WTC11 (cell line): Measurements from ENCODE around the gene METAP1. TPM values are rescaled to one million over a fixed set of nuclear protein-coding genes. Genes with fewer than 3 reads are reported as not detected.

Source experiments
- ATAC-seq: fragments of 200-7000 bp; cut with Tn5 transposase; 2 replicates; pipeline ENCODE4 v1.10.0; 2021; ENCODE audit warnings: mild to moderate bottlenecking, moderate library complexity
- CTCF ChIA-PET: fragments of 300-600 bp; sonication (Branson Sonifier 250); formaldehyde crosslinking; loops from one replicate; lab custom pipeline; 2021; ENCODE audit warnings: antibody characterized with exemption; lab: Charles Lee
- POLR2A ChIA-PET: fragments of 350-600 bp; sonication (Branson Sonifier 250); formaldehyde crosslinking; loops from one replicate; lab custom pipeline; 2021; ENCODE audit warnings: antibody characterized with exemption; lab: Charles Lee
- DNase-seq: peaks from one replicate; pipeline ENCODE4 v3.0.0; 2021; ENCODE audit warnings: low spot score
- H3K27ac Mint-ChIP-seq: 2 replicates; pipeline ENCODE4 v1.8.0; 2021; ENCODE audit warnings: mixed read lengths
- H3K27me3 Mint-ChIP-seq: 2 replicates; pipeline ENCODE4 v1.8.0; 2021; ENCODE audit warnings: low read depth, mild to moderate bottlenecking, moderate library complexity, mixed read lengths
- H3K36me3 Mint-ChIP-seq: 2 replicates; pipeline ENCODE4 v1.8.0; 2021; ENCODE audit warnings: mixed read lengths
- H3K4me1 Mint-ChIP-seq: 2 replicates; pipeline ENCODE4 v1.8.0; 2022; ENCODE audit warnings: mixed read lengths
- H3K4me3 Mint-ChIP-seq: 2 replicates; pipeline ENCODE4 v1.8.0; 2021; ENCODE audit warnings: mild to moderate bottlenecking, moderate library complexity, mixed read lengths
- H3K9me3 Mint-ChIP-seq: 2 replicates; pipeline ENCODE4 v1.8.0; 2021; ENCODE audit warnings: mixed read lengths
- ELF4 ChIP-seq: sonication (generic); formaldehyde crosslinking; IDR thresholded peaks from 2 replicates; pipeline ENCODE4 v1.8.1; 2022; ENCODE audit warnings: low read depth, mild to moderate bottlenecking, moderate library complexity, missing genetic modification reagents
- ESRRA ChIP-seq: sonication (generic); formaldehyde crosslinking; IDR thresholded peaks from 2 replicates; pipeline ENCODE4 v1.8.1; 2022; ENCODE audit warnings: mild to moderate bottlenecking, missing genetic modification reagents, borderline replicate concordance
- GABPB1 ChIP-seq: sonication (generic); formaldehyde crosslinking; IDR thresholded peaks from 2 replicates; pipeline ENCODE4 v1.8.1; 2023; ENCODE audit warnings: mild to moderate bottlenecking, missing genetic modification reagents
- GRHL2 ChIP-seq: fragments of 250-450 bp; sonication (Bioruptor Pico); IDR thresholded peaks from 2 replicates; pipeline ENCODE4 v1.8.0; 2022; ENCODE audit warnings: mild to moderate bottlenecking, moderate library complexity; ENCODE audit not compliant: insufficient replicate concordance, severe bottlenecking
- IRF2 ChIP-seq: sonication (generic); formaldehyde crosslinking; IDR thresholded peaks from 2 replicates; pipeline ENCODE4 v1.8.0; 2022; ENCODE audit warnings: low read depth, missing genetic modification reagents, borderline replicate concordance
- SMAD4 ChIP-seq: sonication (generic); formaldehyde crosslinking; IDR thresholded peaks from 2 replicates; pipeline ENCODE4 v1.8.0; 2022; ENCODE audit warnings: mild to moderate bottlenecking, missing genetic modification reagents
- ZNF263 ChIP-seq: sonication (generic); formaldehyde crosslinking; IDR thresholded peaks from 2 replicates; pipeline ENCODE4 v1.8.1; 2022; ENCODE audit warnings: low read depth, mild to moderate bottlenecking, moderate library complexity, missing genetic modification reagents
- ZNF416 ChIP-seq: fragments of 250-450 bp; sonication (Bioruptor Pico); IDR thresholded peaks from 2 replicates; pipeline ENCODE4 v1.9.0; 2021; ENCODE audit warnings: mild to moderate bottlenecking, inconsistent platforms
- total RNA-seq: library from RNA; stranded (reverse); gene quantifications from 3 replicates; pipeline ENCODE4 v1.2.3, GENCODE V29; 2021
- TF ChIP-seq, protein P1 (sequence below): sonication (generic); formaldehyde crosslinking; IDR thresholded peaks from 2 replicates; pipeline ENCODE4 v1.8.1; 2022; ENCODE audit warnings: mild to moderate bottlenecking, missing genetic modification reagents, moderate library complexity, borderline replicate concordance
- TF ChIP-seq, protein P2 (sequence below): sonication (generic); formaldehyde crosslinking; IDR thresholded peaks from 2 replicates; pipeline ENCODE4 v1.8.1; 2023; ENCODE audit warnings: mild to moderate bottlenecking, missing genetic modification reagents
- TF ChIP-seq, protein P3 (sequence below): sonication (generic); formaldehyde crosslinking; IDR thresholded peaks from 2 replicates; pipeline ENCODE4 v1.8.0; 2022; ENCODE audit warnings: mild to moderate bottlenecking, missing genetic modification reagents
- TF ChIP-seq, protein P4 (sequence below): fragments of 250-450 bp; sonication (Bioruptor Pico); IDR thresholded peaks from 2 replicates; pipeline ENCODE4 v2.1.2; 2022; ENCODE audit warnings: mild to moderate bottlenecking, moderate library complexity
- TF ChIP-seq, protein P5 (sequence below): fragments of 250-450 bp; sonication (Bioruptor Pico); IDR thresholded peaks from 2 replicates; pipeline ENCODE4 v1.8.0; 2021; ENCODE audit warnings: mild to moderate bottlenecking
- TF ChIP-seq, protein P6 (sequence below): sonication (generic); formaldehyde crosslinking; IDR thresholded peaks from 2 replicates; pipeline ENCODE4 v1.8.0; 2022; ENCODE audit warnings: mild to moderate bottlenecking, missing genetic modification reagents
- TF ChIP-seq, protein P7 (sequence below): fragments of 200-600 bp; IDR thresholded peaks from 2 replicates; pipeline ENCODE4 v1.8.0; 2022; ENCODE audit warnings: antibody characterized with exemption
- TF ChIP-seq, protein P8 (sequence below): fragments of 250-450 bp; sonication (Bioruptor Pico); IDR thresholded peaks from 2 replicates; pipeline ENCODE4 v1.9.0; 2021; ENCODE audit warnings: moderate library complexity, mild to moderate bottlenecking, inconsistent platforms, borderline replicate concordance

Gene METAP1
- total RNA-seq, 1 experiment from 2014 or later = 102 TPM

DNA sequence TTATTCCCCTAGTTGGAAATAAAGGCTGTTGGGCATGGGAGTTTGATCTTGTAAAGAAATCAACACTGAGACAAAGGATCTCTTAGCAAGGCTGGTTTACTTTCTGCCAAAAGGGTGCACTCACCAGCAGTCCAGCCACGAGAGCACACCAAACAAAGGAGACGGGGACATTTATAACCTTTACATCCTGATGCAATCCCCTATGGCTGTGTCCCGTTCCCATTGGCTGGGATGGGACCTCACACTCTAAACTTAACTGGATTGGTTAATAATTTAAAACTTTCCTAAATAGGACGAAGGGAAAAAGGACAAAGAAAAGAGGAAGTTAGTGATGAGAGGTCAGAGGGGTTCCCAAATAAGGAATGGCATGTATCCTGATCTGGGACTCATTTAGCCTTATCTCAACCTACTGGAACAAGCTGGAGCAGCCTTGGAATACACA, 17.9 kb downstream of the METAP1 start:
- H3K4me1 Mint-ChIP-seq = peaks cover 42% of the 10 kb centered on the region
- peak overlapping the region; percentile 91 for H3K27ac Mint-ChIP-seq
- DNase-seq (peak; percentile 20), ATAC-seq (peak; percentile 93)
- TF ChIP-seq GRHL2 (CRISPR knock-in tag) (no peak), GABPB1 (CRISPR knock-in tag) (peak; percentile 69)
- peaks cover 41% of the 10 kb centered on the region for H3K36me3 Mint-ChIP-seq
- H3K9me3 Mint-ChIP-seq = peaks cover 25% of the 10 kb centered on the region
- H3K4me3 Mint-ChIP-seq = no peak overlapping the region
- ChIA-PET POLR2A (interaction anchor here (2.0 kb wide), 1 partner anchor 18 kb away, joined by 13 read pairs; the partner anchor contains the start of gene METAP1), CTCF (interaction anchor here (2.3 kb wide), 1 partner anchor 18 kb away, joined by 10 read pairs; the partner anchor contains the start of gene METAP1)
- H3K27me3 Mint-ChIP-seq = no peaks in the 10 kb centered on the region

DNA sequence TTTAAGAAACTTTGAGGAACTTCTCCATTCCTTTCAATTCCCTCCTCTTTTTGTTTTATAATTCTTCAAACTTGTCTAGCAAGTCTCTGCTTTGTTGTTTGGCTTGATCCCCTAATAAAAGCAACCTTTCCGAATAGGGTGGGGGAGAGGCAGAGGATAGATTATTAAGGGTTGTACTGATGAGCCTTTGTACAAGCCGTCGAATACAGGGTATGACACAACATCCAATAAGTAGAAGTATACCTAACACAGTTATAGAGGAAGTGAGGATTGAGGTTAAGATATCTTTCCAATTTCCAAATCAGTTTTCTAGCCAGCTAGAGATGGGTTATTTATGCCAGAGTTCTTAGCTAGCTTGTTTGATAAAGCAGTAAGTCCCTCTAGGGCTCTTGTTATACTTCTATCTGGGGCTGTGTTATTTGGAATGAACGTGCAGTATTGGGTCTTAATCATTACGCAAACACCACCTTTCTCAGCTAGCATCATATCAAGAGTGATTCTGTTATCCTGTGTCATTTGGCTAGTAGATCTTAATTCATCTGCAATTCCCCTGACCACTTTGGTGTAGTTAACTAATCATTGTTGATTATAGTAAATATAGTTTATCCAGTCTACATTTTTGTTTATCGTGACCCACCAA, 18.5 kb downstream of the METAP1 start:
- ATAC-seq (no peak), DNase-seq (no peak)
- Mint-ChIP-seq H3K4me3 (no peak overlapping the region), H3K36me3 (peaks cover 45% of the 10 kb centered on the region), H3K9me3 (peaks cover 25% of the 10 kb centered on the region), H3K27ac (peak overlapping the region; percentile 91), H3K4me1 (peaks cover 43% of the 10 kb centered on the region), H3K27me3 (no peaks in the 10 kb centered on the region)
- POLR2A ChIA-PET = interaction anchor here (2.0 kb wide), 1 partner anchor 18 kb away, joined by 13 read pairs; the partner anchor contains the start of gene METAP1
- TF ChIP-seq, protein P1, sequence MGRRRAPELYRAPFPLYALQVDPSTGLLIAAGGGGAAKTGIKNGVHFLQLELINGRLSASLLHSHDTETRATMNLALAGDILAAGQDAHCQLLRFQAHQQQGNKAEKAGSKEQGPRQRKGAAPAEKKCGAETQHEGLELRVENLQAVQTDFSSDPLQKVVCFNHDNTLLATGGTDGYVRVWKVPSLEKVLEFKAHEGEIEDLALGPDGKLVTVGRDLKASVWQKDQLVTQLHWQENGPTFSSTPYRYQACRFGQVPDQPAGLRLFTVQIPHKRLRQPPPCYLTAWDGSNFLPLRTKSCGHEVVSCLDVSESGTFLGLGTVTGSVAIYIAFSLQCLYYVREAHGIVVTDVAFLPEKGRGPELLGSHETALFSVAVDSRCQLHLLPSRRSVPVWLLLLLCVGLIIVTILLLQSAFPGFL = no peak
- TF ChIP-seq, protein P2, sequence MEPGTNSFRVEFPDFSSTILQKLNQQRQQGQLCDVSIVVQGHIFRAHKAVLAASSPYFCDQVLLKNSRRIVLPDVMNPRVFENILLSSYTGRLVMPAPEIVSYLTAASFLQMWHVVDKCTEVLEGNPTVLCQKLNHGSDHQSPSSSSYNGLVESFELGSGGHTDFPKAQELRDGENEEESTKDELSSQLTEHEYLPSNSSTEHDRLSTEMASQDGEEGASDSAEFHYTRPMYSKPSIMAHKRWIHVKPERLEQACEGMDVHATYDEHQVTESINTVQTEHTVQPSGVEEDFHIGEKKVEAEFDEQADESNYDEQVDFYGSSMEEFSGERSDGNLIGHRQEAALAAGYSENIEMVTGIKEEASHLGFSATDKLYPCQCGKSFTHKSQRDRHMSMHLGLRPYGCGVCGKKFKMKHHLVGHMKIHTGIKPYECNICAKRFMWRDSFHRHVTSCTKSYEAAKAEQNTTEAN (CRISPR knock-in tag) = no peak
- CTCF ChIA-PET = interaction anchor here (2.3 kb wide), 1 partner anchor 19 kb away, joined by 10 read pairs; the partner anchor contains the start of gene METAP1

DNA sequence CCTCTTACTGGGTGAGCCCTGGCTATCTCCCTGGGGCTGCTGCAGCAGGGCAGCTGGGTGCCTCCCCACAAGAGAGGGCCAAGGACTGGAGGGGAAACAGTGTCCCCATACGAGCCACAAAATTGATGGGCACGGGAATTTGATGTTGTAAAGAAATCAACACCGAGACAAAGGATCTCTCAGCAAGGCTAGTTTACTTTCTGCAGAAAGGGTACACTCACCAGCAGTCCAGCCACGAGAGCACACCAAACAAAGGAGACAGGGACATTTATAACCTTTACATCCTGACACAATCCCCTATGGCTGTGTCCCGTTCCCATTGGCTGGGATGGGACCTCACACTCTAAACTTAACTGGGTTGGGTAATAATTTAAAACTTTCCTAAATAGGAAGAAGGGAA, 25.9 kb downstream of the METAP1 start:
- POLR2A ChIA-PET = no interaction called here
- Mint-ChIP-seq H3K4me3 (no peak overlapping the region), H3K4me1 (peaks cover 60% of the 10 kb centered on the region), H3K9me3 (peaks cover 28% of the 10 kb centered on the region), H3K36me3 (peaks cover 44% of the 10 kb centered on the region), H3K27me3 (no peaks in the 10 kb centered on the region), H3K27ac (no peak overlapping the region)
- TF ChIP-seq ELF4 (CRISPR knock-in tag) (no peak), ZNF263 (no peak), ESRRA (CRISPR knock-in tag) (no peak), IRF2 (CRISPR knock-in tag) (no peak), SMAD4 (CRISPR knock-in tag) (no peak), ZNF416 (CRISPR knock-in tag) (no peak)
- TF ChIP-seq, protein P3, sequence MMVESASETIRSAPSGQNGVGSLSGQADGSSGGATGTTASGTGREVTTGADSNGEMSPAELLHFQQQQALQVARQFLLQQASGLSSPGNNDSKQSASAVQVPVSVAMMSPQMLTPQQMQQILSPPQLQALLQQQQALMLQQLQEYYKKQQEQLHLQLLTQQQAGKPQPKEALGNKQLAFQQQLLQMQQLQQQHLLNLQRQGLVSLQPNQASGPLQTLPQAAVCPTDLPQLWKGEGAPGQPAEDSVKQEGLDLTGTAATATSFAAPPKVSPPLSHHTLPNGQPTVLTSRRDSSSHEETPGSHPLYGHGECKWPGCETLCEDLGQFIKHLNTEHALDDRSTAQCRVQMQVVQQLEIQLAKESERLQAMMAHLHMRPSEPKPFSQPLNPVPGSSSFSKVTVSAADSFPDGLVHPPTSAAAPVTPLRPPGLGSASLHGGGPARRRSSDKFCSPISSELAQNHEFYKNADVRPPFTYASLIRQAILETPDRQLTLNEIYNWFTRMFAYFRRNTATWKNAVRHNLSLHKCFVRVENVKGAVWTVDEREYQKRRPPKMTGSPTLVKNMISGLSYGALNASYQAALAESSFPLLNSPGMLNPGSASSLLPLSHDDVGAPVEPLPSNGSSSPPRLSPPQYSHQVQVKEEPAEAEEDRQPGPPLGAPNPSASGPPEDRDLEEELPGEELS (CRISPR knock-in tag) = no peak
- TF ChIP-seq, protein P4, sequence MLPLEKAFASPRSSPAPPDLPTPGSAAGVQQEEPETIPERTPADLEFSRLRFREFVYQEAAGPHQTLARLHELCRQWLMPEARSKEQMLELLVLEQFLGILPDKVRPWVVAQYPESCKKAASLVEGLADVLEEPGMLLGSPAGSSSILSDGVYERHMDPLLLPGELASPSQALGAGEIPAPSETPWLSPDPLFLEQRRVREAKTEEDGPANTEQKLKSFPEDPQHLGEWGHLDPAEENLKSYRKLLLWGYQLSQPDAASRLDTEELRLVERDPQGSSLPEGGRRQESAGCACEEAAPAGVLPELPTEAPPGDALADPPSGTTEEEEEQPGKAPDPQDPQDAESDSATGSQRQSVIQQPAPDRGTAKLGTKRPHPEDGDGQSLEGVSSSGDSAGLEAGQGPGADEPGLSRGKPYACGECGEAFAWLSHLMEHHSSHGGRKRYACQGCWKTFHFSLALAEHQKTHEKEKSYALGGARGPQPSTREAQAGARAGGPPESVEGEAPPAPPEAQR (CRISPR knock-in tag) = no peak
- TF ChIP-seq, protein P5, sequence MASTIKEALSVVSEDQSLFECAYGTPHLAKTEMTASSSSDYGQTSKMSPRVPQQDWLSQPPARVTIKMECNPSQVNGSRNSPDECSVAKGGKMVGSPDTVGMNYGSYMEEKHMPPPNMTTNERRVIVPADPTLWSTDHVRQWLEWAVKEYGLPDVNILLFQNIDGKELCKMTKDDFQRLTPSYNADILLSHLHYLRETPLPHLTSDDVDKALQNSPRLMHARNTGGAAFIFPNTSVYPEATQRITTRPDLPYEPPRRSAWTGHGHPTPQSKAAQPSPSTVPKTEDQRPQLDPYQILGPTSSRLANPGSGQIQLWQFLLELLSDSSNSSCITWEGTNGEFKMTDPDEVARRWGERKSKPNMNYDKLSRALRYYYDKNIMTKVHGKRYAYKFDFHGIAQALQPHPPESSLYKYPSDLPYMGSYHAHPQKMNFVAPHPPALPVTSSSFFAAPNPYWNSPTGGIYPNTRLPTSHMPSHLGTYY (CRISPR knock-in tag) = no peak
- TF ChIP-seq, protein P6, sequence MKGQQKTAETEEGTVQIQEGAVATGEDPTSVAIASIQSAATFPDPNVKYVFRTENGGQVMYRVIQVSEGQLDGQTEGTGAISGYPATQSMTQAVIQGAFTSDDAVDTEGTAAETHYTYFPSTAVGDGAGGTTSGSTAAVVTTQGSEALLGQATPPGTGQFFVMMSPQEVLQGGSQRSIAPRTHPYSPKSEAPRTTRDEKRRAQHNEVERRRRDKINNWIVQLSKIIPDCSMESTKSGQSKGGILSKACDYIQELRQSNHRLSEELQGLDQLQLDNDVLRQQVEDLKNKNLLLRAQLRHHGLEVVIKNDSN (CRISPR knock-in tag) = no peak
- TF ChIP-seq, protein P7, sequence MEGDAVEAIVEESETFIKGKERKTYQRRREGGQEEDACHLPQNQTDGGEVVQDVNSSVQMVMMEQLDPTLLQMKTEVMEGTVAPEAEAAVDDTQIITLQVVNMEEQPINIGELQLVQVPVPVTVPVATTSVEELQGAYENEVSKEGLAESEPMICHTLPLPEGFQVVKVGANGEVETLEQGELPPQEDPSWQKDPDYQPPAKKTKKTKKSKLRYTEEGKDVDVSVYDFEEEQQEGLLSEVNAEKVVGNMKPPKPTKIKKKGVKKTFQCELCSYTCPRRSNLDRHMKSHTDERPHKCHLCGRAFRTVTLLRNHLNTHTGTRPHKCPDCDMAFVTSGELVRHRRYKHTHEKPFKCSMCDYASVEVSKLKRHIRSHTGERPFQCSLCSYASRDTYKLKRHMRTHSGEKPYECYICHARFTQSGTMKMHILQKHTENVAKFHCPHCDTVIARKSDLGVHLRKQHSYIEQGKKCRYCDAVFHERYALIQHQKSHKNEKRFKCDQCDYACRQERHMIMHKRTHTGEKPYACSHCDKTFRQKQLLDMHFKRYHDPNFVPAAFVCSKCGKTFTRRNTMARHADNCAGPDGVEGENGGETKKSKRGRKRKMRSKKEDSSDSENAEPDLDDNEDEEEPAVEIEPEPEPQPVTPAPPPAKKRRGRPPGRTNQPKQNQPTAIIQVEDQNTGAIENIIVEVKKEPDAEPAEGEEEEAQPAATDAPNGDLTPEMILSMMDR = no peak
- TF ChIP-seq, protein P8, sequence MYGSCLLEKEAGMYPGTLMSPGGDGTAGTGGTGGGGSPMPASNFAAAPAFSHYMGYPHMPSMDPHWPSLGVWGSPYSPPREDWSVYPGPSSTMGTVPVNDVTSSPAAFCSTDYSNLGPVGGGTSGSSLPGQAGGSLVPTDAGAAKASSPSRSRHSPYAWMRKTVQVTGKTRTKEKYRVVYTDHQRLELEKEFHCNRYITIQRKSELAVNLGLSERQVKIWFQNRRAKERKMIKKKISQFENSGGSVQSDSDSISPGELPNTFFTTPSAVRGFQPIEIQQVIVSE = no peak
- CTCF ChIA-PET = no interaction called here
- no peak for ATAC-seq
- no peak for DNase-seq
